ENCODE measurements around the gene CORO2B. TPM values are rescaled to one million over a fixed set of nuclear protein-coding genes. Genes with fewer than 3 reads are reported as not detected.

Gene CORO2B
- total RNA-seq, 1 donor from 2014 or later = 21.3 TPM

DNA sequence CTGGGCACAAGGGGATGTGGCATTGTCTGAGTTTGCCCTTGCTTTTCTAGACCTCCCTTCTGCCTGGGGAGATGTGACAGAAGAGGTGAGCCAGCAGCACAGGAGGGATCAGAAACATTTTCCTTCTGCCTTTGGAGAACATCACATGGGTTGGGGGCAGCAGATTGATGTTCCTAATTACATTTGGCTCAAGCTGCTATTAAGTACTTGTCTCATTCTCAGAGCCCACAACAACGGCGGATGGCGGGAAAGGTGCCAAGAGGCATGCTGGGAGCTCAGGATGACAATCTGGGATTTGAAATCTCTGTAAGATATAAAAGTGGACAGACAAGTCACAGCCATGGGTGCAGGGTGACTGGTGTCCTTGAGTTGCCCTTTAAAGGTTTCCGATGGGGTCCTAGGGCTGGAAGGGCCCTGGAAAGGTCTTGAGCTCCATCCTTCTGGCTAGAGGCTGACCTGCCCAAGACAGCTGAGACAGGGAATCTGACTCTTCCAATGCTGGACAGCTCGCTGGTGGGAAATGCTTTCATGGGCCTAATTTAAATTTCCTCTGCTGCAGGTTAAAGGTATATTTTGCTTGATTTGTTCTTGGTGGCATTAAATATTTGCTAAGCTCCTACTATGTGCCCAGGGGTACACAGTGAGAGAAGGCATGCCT is 2.4 kb upstream of the CORO2B start:
- no peak for DNase-seq (ENCODE audit: low read depth, low spot score)
- H3K27ac Mint-ChIP-seq (ENCODE audit: unreplicated experiment) = no peak overlapping the region
- H3K4me1 Mint-ChIP-seq = peaks cover 50% of the 10 kb centered on the region
- no peaks in the 10 kb centered on the region for H3K36me3 Mint-ChIP-seq (ENCODE audit: low read depth)
- H3K9me3 Mint-ChIP-seq = no peaks in the 10 kb centered on the region
- TF ChIP-seq, protein P1, sequence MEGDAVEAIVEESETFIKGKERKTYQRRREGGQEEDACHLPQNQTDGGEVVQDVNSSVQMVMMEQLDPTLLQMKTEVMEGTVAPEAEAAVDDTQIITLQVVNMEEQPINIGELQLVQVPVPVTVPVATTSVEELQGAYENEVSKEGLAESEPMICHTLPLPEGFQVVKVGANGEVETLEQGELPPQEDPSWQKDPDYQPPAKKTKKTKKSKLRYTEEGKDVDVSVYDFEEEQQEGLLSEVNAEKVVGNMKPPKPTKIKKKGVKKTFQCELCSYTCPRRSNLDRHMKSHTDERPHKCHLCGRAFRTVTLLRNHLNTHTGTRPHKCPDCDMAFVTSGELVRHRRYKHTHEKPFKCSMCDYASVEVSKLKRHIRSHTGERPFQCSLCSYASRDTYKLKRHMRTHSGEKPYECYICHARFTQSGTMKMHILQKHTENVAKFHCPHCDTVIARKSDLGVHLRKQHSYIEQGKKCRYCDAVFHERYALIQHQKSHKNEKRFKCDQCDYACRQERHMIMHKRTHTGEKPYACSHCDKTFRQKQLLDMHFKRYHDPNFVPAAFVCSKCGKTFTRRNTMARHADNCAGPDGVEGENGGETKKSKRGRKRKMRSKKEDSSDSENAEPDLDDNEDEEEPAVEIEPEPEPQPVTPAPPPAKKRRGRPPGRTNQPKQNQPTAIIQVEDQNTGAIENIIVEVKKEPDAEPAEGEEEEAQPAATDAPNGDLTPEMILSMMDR (conservative IDR thresholded peaks at IDR 0.05) = no peak
- peaks cover 18% of the 10 kb centered on the region for H3K27me3 Mint-ChIP-seq (ENCODE audit: low read depth)
- peak overlapping the region; percentile 85 for H3K4me3 Mint-ChIP-seq

DNA sequence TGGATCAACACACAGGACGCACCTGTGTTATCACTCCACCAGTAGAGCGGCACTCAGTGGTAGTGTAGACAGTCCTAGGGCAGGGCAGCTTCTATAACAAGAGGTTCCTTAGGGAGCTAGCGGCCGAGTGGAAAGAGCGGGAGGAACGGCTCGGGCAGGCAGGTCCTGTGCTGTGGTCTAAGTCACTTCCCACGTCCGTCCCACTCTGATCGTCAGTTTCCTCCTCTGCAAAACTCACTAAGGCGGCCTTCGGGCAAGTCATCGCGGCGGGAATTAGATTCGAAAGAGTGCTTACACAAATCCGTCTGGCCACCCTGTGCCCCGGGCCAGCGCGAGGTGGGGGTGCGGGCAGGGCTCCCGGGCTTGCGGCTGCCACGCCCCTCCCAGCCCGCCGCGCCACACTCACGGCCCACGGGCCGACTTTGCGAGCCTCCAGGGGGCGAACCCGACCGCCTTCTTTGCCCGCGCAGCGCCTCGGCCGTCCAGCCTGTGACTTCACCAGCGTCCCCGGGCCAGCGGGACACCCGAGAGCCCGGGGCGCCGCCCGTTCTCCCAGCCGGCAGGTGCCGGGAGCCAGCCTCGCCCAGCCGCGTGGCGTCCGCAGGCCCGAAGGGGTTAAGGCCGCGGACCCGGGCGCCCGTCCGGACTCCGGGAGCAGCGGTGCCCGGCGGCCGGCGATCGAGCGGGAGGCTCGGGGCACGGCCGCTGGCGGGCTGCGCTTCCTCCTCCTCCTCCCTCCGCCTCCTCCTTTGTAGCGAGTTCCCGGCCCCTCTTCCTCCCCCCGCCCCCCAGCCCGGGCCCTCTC is 416 bp upstream of the CORO2B start:
- H3K4me1 Mint-ChIP-seq = peaks cover 53% of the 10 kb centered on the region

DNA sequence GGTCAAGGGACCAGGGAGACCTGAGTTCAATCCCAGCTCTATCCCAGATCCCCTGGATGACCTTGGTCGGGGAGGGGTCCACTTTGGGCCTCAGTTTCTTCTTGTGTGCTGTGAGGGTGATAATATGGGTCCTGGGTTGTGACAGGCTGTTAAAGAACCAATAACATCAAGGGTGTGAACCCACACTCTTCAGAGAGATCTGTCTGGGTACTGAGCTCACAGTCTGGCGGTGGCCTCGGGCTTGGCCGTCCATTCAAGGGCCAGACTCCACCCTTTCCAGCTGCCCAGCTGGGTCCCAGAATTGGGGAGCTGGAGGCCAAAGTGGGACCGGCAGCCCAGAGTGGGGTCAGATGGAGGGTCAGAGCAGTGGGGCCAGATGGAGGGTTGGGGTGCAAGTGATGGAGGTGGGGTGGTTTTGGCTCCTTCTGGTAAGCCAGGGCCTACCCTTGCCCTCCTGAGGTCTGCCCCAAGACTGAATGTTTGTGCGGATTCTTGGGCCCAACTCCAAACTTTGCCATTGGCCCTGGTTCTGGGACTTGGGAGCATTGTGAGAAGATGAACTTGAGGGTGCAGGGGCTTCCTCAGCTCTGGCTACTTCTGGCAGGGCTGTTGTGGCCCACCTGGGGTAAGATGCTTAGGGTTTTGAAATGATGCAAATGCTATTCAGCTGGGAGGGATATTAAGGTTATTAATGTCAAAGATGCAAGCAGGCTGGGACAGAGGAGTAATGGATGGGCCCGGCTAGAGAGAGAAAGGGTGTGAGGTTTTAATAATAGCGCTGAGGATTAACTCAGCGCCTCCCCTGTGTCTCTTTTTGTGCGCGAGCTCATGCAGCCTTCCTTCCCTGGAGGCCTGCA is 1.5 kb downstream of the CORO2B start:
- Mint-ChIP-seq H3K36me3 (ENCODE audit: low read depth) (no peaks in the 10 kb centered on the region), H3K27me3 (ENCODE audit: low read depth) (peaks cover 6% of the 10 kb centered on the region), H3K4me3 (peak overlapping the region; percentile 86), H3K27ac (ENCODE audit: unreplicated experiment) (peak overlapping the region; percentile 1), H3K4me1 (peaks cover 43% of the 10 kb centered on the region), H3K9me3 (no peaks in the 10 kb centered on the region)
- TF ChIP-seq, protein P1 (conservative IDR thresholded peaks at IDR 0.05) = no peak
- no peak for DNase-seq (ENCODE audit: low read depth, low spot score)

More for the DNA sequence above, 416 bp upstream of the CORO2B start:
- Mint-ChIP-seq H3K27ac (ENCODE audit: unreplicated experiment) (no peak overlapping the region), H3K4me3 (peak overlapping the region; percentile 93), H3K27me3 (ENCODE audit: low read depth) (peaks cover 12% of the 10 kb centered on the region), H3K36me3 (ENCODE audit: low read depth) (no peaks in the 10 kb centered on the region), H3K9me3 (no peaks in the 10 kb centered on the region)
- TF ChIP-seq, protein P1 (conservative IDR thresholded peaks at IDR 0.05) = peak; percentile 55
- peak; percentile 74 for DNase-seq (ENCODE audit: low read depth, low spot score)

DNA sequence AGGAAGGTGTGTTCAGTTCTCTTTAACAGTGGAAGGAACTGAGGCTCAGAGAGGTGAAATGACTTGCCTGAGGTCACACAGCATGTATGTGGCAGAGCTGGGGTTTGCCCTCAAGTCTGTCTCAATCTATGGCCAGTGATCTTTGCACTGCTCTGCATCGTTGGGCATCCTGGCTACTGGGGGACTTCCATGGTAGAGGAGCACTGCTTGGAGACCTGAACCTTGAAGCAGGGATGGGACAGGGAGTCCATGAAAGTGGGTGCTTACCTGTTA is 2.0 kb downstream of the CORO2B start:
- DNase-seq (ENCODE audit: low read depth, low spot score) = no peak
- TF ChIP-seq, protein P1 (conservative IDR thresholded peaks at IDR 0.05) = no peak
- peaks cover 6% of the 10 kb centered on the region for H3K27me3 Mint-ChIP-seq (ENCODE audit: low read depth)
- H3K36me3 Mint-ChIP-seq (ENCODE audit: low read depth) = no peaks in the 10 kb centered on the region
- H3K4me3 Mint-ChIP-seq = peak overlapping the region; percentile 86
- no peaks in the 10 kb centered on the region for H3K9me3 Mint-ChIP-seq
- H3K27ac Mint-ChIP-seq (ENCODE audit: unreplicated experiment) = no peak overlapping the region
- peaks cover 49% of the 10 kb centered on the region for H3K4me1 Mint-ChIP-seq

DNA sequence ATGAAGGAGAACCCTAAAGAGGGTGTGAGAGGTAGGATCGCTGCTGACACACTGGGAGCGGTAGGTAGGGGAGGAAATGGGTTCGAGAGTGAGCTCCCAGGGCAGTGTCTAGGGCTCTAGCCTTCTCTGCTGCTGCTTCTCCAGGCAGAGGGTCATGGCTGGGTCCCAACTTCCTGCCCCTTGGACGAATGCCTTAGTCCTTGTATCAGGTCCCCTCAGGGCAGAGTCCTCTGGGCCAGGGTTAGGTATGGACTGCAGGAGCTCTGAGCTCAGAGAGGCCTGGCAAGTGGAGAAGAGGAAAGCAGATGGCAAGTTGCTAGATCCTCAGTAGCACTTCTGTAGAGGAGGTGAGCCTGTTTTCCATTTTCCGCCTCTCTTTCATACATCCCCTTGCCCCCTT is 2.9 kb downstream of the CORO2B start:
- Mint-ChIP-seq H3K4me1 (peaks cover 53% of the 10 kb centered on the region), H3K36me3 (ENCODE audit: low read depth) (no peaks in the 10 kb centered on the region), H3K27ac (ENCODE audit: unreplicated experiment) (peak overlapping the region; percentile 14), H3K4me3 (peak overlapping the region; percentile 74), H3K27me3 (ENCODE audit: low read depth) (peaks cover 5% of the 10 kb centered on the region), H3K9me3 (no peaks in the 10 kb centered on the region)
- TF ChIP-seq, protein P1 (conservative IDR thresholded peaks at IDR 0.05) = no peak
- no peak for DNase-seq (ENCODE audit: low read depth, low spot score)

All from neural crest cell (in vitro differentiated cells).